Activated CD8-positive, alpha-beta memory T cell treated with anti-CD3 and anti-CD28 coated beads, Interleukin-2, amount 50 U/mL, for 24 hours (primary cell): Measurements from ENCODE around the gene IL37.
"Not testable (repeated sequence)": the region's sequence is repeated elsewhere in the genome, so short reads cannot be mapped to it uniquely, and the experiment has no call there.

Experiments
- DNase-seq: peaks from one replicate; pipeline ENCODE4 v3.0.0-alpha.2; 2020; ENCODE audit errors: extremely low read depth

The IL37 gene

DNA sequence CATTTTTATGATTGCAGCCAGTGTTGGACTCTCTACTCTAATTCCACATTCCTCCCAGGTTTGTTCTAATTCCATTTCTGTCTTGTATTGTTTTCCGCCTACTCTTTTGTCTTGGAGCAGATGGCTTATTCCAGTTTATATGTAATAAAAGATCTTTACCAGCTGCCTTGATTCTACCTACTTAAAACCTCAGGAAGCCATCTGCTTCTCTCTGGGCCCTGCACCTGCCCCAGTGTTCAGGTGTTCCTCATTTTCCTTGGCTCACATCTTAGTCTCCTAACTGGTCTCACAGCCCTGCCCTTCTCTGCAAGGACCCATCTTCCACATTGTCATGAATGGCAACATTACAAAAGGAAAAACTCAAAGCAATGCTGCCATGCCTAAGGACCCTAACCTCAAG lies 21.0 kb upstream of the IL37 start:
- DNase-seq, result no peak

DNA sequence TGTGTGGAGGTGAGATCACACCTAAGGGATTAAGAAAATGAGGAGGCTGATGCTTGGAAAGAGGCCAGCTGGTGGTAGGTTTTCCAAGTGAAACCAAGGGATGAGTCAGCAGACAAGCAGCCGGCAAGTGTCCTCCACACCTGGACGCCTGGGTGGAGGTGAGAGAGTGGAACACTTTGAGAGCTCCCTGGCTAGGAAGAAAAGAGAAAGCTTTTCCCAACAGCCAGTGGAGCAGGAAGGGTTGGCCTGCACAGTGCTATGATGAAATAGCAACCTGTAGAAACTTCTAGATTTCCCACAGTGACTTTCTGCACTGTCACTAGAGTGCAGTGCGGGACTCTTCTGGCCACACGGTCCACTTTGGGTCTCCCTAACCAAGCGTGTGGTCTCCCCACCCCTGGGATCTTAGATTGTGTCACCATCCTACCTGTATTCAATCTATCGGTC lies 19.6 kb upstream of the IL37 start:
- no peak for DNase-seq

DNA sequence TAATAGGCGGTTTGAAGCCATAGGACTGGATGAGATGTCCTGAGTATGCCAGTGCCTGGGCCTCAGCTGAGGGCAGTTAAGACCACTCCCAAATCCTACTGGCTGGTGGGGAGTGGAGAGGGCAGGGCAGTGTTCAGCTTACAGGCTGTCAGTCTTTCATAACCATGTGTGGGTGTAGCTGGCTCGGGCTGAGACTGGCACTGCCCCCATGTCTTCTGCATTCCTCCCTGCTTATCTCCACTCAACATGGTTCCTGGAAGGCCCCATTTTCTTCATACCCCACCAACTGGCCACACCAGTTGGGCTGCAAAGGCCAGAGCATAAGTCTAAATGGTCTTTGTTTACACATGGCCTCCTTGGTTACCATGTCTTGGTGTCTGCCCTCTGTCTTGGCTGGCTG lies 17.2 kb upstream of the IL37 start:
- no peak for DNase-seq

DNA sequence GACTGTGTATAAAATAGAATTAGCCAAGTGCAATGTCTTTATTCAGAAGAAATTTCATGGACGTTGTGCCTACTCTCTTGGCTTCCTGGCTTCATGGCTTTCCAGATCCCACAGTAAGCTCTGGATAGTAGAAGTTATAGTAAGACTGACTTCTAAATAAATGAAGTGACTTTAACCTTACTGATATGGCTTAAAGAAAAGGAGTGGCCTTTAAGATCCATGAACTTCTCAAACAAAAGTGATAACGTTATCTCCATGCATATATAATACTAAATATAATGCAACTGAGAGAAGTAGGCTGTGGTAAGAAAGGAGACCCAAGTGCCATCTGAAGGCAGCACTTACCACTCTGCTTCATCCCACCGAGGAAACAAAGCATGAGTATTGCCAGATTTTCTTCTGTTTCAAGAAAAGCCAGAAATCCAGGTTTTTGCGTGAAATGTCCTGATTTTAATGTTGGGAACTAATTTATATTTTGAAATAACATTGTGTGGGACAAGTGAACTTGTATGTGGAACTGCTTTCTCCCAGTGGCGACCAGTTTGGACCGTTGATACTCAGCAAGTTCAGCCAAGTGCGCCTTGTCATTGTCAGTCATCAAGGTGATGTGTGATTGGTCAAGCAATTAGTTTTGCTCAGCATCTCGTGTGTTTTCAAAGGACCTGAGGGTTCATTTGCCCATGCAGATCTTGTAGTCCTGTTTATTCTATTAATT lies 13.9 kb upstream of the IL37 start:
- DNase-seq, result no peak

DNA sequence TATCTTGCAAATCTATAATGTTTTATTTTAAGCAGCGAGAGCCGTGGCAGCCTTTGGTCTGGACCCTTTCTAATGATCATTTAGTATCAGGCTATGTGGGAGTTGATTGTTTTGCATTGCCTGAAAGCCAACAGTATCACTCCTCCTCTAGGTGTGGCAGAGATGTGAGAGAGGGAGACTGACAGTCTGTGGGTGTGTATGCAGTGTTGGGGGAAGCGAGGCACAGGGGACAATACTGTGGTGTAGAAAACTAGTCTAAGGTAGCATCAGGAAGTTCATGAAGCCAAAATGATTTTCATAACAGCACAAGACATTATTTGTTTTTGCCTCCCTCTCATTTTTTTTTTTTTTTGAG lies 13.4 kb upstream of the IL37 start:
- no peak for DNase-seq

DNA sequence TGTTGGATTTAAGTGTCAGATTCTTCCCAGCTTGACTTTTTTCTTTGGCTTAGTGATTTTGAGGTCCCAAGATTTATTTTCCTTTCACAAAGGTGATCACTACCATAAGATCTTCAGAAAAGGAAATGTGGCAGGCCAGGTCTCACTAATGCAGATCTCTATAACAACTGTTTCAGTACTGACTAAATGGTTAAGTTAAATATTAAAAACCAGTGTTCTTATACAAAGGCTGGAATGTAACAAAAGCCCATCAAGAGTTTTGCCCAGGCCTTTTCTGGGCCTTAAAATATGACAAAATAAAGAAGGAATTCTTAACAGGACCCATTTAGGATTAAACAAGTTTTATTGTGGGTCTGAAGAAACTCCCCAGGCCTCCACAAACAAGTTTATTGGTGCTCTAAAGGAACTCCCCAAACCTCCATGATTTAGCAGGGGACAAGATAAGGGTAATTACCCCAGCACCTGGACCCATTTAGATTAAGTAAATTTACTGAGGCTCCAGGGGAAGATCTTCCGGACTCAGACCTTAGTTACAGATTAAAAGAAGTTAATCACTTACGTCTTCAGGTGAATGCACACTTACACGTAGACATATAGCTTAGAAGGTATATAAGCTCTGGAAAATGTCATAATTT lies 9.4 kb upstream of the IL37 start:
- DNase-seq, result not testable (repeated sequence)

DNA sequence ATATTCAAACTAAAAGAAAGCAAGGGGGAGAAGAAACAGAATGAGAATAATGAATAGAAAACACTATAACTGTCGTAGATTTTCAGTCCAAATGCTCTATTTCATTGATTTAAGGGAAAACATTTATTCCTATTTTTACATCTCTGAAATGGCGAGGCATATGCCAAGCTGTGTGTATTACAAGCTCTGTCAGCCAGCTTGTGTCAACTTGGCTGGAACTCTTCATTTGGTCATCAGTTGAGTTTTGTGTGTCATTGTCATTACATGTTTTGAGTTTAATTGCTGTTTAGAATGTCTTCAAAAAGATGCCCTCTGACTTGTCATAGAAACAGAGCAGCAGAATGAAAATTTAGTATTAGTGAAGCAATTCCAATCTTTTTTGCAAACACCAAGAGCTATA lies 8.1 kb upstream of the IL37 start:
- no peak for DNase-seq

DNA sequence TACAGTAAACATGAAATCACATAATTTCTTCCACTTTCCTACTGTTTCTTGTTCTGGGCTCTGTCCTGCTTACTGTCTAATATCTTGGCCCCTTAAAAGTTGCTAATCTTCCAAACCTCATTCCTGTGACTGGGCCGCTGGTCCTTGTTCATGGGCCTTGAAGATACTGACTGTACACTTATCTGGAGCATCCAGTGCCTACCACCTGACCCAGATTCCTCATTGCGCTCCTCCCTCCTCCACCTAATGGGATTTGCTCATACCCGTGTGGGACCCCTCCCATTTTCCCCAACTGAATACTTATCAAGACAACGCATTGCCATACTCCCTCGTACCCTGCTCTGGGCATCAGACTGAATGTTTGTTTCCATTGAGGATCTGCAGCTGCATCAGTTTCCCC lies 6.1 kb upstream of the IL37 start:
- DNase-seq, result no peak

DNA sequence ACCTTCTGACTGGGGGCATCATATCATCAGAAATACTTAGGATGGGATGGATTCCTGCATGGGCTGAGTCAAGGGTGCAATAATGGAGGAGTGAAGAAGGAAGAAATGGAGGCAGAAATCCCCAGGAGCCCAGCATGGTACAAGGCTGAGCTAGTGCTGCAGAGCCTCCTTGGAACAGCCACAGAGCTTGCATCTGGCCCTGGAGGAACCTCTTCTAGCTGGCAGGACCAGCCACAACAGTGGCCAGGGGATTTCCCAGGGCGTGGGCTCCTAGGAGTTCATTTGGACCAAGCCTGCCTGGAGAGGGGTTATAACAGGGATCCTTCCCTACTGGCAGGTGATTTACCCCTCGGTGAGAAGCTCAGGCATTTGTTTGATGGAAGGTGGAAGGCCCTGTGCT lies 4.7 kb upstream of the IL37 start:
- DNase-seq, result no peak

DNA sequence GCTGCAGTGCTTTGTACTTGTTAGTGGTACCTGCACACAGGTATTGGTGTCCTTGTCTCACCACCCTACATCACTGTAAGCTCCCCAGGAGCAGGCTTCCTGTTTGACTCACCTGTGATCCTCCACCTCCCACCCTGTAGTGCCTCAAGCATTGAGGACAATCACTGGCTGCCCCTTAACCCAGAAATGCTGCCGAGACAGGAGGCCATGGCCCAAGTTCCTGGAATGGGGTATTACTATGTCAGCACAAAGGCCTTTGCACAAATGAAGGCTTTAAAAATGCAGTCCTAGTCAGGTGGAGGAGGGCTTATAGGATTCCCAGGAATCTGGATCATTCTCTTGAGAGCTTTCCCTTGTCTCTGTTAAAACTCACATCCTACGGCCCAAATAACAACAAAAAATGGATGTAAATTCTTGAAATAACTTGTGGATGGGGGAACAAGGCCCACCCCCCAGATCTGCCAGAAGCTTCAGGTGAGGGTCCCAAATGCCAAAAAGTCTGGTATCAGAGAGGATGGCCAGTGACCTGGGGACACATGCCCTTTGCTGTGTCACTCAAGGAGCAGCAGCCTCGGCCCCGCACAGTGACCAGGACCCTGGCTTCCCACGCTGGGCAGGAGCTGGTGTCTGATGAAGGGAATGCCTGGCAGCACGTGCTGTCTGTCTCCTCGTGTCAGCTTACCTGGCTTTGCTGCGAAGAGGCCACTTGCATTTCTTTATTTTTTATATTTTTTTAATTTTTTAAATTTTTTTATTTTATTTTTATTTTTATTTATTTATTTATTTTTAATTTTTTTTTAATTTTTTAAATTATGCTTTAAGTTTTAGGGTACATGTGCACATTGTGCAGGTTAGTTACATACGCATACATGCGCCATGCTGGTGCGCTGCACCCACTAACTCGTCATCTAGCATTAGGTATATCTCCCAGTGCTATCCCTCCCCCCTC lies 3.7 kb upstream of the IL37 start:
- no peak for DNase-seq

DNA sequence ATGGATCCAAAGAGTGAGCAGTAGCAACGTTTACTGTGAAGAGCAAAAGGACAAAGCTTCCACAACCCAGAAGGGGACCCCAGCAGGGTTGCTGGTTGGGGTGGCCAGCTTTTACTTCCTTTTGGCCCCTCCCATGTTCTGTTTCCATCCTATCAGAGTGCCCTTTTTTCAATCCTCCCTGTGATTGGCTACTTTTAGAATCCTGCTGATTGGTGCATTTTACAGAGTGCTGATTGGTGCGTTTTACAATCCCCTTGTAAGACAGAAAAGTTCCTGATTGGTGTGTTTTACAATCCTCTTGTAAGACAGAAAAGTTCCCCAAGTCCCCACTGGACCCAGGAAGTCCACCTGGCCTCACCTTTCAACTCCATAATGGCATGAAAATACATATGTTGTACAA lies 2.4 kb upstream of the IL37 start:
- DNase-seq, result not testable (repeated sequence)

DNA sequence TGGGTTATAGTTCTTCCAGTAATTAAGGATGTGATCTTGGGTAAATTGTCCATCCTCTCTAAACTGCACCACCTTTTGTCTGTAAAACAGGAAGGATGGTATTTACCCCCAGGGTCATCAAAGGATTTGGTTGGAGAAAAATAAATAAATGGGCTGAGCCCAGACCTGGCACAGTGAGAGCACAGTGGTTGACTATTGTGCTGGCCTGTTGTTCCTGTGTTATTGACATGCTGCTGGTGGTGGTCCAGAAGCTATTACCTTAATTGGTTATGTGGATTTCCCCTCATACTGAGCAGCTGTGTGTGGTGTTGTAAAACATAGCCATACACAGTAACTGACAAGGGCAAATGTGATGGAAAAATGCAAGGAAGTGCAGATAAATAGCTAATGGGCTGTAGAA lies 746 bp upstream of the IL37 start:
- no peak for DNase-seq

DNA sequence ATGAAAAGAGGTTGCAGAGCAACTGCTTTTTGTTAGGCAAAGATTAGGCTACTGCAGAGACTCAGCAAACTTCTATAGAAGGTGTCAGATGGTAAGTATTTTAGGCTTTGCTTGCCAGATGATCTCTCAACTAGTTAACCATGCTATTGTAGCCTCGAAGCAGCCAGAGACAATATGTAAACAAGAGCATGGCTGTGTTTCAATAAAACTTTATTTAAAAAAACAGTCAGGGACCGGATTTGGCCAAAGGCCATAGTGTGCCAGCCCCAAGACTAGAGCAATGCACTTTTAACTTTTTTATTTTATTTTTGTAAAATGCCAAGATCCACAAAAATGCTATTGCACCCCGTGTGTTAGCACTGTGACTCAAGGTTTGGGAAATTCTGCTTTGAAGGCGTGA lies 1.4 kb downstream of the IL37 start:
- no peak for DNase-seq

DNA sequence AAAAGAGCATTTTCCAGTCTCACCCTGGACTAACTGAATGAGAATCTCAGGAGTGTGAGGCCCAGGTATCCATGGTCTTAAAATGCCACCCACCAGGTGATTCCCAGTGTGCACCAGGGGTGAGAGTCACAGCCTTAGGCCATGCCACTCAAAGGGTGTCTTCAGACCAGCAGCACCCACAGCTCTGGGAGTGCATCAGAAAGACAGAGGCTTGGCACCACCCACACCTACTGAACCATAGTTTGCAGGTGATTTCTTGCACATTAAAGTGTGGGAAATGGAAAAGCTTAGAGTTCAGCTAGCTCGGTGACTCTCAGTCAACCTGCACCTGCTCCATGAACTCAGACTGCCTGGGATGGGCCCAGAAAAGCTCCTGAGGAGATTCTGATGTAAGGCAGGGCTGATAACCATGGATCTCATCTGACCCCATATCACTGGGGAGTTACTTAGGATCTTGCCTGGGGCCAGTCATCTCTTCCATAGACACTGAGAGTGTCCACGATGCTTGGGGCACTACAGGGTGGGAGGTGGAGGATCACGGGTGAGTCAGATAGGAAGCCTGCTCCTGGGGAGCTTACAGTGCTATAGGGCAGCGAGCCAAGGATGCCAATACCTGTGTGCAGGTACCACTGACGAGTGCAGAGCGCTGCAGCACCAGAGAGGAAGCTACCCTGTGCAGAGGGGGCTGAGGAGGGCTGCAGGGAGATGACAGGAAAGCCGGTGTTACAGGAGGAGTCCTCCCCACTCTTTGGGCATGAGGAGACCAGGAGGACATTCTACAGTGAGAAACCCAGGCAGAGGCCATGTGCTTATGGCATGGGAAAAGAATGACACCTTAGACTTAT lies 4.6 kb downstream of the IL37 start:
- no peak for DNase-seq

DNA sequence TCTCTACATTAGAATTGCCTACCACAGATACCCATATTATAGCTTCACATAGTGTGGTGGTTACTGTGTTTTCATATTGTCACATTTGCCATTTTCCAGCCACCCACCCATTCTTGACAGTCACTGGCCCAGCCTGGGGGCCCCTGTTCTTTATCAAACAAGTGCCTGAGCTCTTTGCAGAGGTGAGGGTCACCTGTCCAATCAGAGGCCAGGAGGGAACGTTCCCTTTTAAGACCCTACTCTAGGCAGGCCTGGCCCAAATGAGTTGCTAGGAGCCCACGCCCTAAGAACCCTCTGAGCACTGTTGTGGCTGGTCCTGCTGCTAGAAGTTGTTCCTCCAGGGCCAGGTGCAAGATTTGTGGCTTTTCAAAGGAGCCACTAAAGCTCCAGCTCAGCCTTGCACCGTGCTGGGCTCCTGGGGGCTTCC lies 5.2 kb downstream of the IL37 start:
- no peak for DNase-seq

DNA sequence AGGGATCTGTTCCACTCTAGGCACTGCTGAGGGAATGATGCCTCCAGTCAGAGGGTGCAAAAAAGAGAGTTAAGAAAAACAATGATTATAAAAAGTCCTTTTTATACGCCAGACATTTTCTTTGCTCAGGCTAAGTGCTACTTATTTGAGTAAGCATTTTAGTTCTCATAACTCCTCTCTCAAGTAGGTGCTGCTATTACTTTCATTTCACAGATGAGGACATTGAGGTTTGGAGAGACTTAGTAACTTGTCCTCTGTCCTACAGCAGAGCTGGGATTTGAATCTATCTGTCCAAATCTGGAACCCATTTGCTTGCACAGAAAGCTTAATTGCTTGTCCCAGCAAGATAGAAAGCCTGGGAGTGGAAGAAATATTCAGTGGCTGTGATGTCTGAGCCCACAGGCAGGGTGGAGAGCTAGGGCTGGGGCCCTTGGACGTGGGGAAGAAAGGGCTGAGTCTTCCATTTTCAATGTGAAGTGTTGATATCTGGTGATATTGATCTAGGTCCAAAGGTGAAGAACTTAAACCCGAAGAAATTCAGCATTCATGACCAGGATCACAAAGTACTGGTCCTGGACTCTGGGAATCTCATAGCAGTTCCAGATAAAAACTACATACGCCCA lies 5.8 kb downstream of the IL37 start:
- DNase-seq, result no peak

DNA sequence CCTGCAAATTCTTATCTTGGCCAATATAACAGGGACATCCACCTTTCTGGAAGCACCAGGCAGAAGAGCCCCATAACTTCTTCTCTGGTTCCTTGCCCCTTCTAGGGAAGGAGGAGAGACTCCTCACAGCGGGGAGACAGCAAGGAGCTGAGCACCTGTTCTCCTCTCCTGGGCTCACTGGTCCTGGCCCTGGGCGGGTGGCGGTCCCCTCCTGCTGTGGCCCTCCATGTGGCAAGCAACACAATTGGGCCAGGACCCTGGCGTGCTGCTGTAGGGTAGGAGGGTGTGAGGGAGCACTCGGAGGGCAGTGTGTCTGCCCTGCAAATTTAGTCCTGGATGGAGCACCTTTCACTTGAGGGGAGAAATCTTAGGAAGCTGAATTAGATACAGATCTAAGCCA lies 6.9 kb downstream of the IL37 start:
- no peak for DNase-seq

DNA sequence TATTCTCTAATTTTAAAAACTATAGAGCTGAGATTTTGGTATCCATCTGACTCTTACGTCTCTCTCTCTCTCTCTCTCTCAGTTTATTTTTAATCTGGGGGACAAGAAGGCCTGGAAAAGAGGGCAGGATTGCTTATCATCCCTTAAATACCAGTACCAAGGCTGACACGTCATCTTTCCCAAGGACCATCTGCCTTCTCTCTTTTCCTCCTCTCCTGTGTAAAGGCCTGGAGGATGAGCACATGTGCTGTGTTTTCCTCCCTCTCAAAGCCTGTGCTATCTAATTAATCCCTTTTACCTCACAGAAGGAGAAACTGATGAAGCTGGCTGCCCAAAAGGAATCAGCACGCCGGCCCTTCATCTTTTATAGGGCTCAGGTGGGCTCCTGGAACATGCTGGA lies 7.3 kb downstream of the IL37 start:
- no peak for DNase-seq

DNA sequence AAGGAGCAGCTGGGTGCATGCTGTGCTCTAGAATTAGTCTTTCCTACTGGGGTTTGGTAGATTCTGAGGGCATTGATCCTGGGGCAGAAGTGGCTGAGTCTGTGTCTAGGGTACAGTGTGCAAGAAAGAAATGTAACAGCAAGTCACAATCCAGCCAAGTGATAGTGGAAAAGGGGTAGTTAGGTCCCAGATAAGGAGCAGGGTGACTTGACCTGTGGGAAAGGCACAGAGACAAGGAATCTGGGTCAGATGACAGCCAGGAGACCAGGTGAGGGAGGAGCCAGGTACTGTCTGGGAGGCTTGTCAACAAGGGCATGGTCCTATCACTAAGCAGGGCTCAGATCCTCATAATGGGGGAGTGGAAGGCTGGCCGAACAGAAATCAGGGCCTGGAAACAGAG lies 8.1 kb downstream of the IL37 start:
- no peak for DNase-seq

DNA sequence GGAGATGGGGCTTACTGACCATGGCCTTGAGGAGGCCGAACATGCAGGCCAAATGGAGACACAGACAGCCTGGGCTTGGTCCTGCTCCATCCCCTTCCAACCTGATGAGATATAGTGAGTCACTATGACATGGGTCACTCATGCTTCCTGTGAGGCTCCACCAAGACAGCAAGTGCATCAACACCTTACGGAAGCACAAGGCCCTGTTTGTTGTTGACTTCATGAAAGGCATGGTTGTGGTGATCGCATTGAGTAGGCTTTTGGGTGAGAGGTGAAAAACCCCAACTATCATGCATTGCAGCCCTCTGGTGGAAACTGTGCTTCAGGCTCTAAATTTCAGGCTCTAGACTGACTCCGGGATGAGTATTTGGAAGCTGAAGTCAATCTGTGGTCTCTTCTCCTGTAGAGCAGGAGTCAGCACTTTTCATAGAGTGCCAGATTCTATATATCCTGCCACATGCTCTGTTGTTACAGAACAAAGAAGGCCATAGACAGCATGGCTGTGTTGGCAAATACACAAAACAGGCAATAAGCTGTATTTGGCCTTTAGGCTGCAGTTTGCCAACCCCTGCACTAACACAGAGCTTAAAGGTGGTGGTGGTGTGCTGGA lies 10.1 kb downstream of the IL37 start:
- DNase-seq, result no peak

DNA sequence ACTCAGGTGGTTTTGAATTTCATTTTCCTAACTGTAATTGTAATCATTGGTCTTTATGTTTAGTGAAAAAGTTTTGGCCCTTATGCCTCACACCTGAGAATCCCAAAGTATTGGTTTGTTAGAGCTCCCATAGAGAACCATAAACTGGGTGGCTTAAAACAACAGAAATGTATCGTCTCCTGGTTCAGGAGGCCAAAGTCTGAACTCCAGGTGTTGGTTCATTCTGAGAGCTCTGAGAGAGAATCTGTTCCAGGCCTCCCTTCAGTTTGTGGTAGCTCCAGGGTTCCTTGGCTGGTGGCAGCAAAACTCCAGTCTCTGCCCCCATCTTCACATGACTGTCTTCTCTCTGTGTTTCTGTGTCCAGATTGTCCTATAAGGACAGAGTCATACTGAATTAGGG lies 11.0 kb downstream of the IL37 start:
- no peak for DNase-seq
